Transverse colon (tissue), 4 donors: ENCODE data around the gene HSD17B8. TPM values are rescaled to one million over a fixed set of nuclear protein-coding genes. Genes with fewer than 3 reads are reported as not detected.

ENCODE experiments used
- DNase-seq: peaks from one replicate; pipeline ENCODE4 v3.0.0-alpha.2; 2019
- H3K27ac ChIP-seq, 4 donors: fragments of 200-600 bp; sonication (generic); 2 replicates each; pipeline ENCODE4 v1.5.1; 2016 to 2018; ENCODE audit warnings: inconsistent platforms in 4 of 4
- H3K27me3 ChIP-seq: fragments of 200-600 bp; sonication (generic); 2 replicates; pipeline ENCODE4 v1.5.1; 2017; ENCODE audit warnings: inconsistent platforms
- H3K36me3 ChIP-seq, 4 donors: fragments of 200-600 bp; sonication (generic); 2 replicates each; pipeline ENCODE4 v1.5.1; 2017 to 2019; ENCODE audit warnings: inconsistent platforms in 4 of 4
- H3K4me1 ChIP-seq, 4 donors: fragments of 200-600 bp; sonication (generic); 2 replicates each; pipeline ENCODE4 v1.5.1; 2017 to 2020; ENCODE audit warnings: inconsistent platforms in 4 of 4
- H3K4me3 ChIP-seq, 4 donors: fragments of 200-600 bp; sonication (generic); 1 replicate in 1 of 4; 2 replicates in 3 of 4; pipeline versions ENCODE4 v1.5.1 to v1.6.1; 2017 to 2019; ENCODE audit warnings: inconsistent platforms in 4 of 4
- H3K9me3 ChIP-seq, 2 donors: fragments of 200-600 bp; sonication (generic); 2 replicates each; pipeline ENCODE4 v1.5.1; 2017 to 2019; ENCODE audit warnings: inconsistent platforms in 2 of 2
- EP300 ChIP-seq: sonication (generic); formaldehyde crosslinking; IDR thresholded peaks from one replicate; pipeline ENCODE4 v1.6.1; 2017; ENCODE audit warnings: antibody characterized with exemption, low read depth
- POLR2A ChIP-seq: fragments of 450-650 bp; IDR thresholded peaks from one replicate; pipeline ENCODE4 v1.6.1; 2016; ENCODE audit warnings: antibody characterized with exemption, mild to moderate bottlenecking, moderate library complexity
- POLR2AphosphoS5 ChIP-seq, 3 donors: sonication (generic); formaldehyde crosslinking; IDR thresholded peaks; one replicate each; pipeline ENCODE4 v1.6.1; 2016; ENCODE audit warnings: antibody characterized with exemption in 3 of 3
- WGBS, 2 donors: methylation state at CpG; one replicate each; pipeline ENCODE4 v1.1.5; 2018; ENCODE audit warnings: low coverage in 1 of 2; 5-methylcytosine and 5-hydroxymethylcytosine counted together
- in situ Hi-C, 4 donors: fragments of 200-750 bp; cut with MboI; loops; one replicate each; pipeline versions ENCODE4 v1.15.0 to v1.15.1; 2017; ENCODE audit warnings: low sequenced_read_pairs in 3 of 4, low pct_ligation_motif_present in 1 of 4, low pct_unique_long_range_greater_than_20kb in 1 of 4
- intact Hi-C: fragments of 100-400 bp; cut with DNase I; formaldehyde crosslinking; loops from one replicate; pipeline ENCODE4 v1.15.1; 2023; ENCODE audit warnings: low total_unique reads
- total RNA-seq, 4 donors: library from RNA; depleted of rRNA; stranded (reverse); fragments of >200 nt; gene quantifications; one replicate each; pipeline ENCODE4 v1.1.0, GENCODE V29; 2016
- TF ChIP-seq, protein P1 (sequence below), 5 experiments: fragments of 200-600 bp in 3 of 5; fragments of 450-650 bp in 2 of 5; sonication (generic) in 3 of 5; IDR thresholded peaks; 1 replicate in 2 of 5; 2 replicates in 3 of 5; pipeline ENCODE4 v1.5.1; 2016 to 2017; ENCODE audit warnings: antibody characterized with exemption in 5 of 5, inconsistent platforms in 3 of 5, mild to moderate bottlenecking in 2 of 5, moderate library complexity in 1 of 5

The HSD17B8 gene
- total RNA-seq, 4 donors from 2014 or later: 34.3 to 65.7 (median 43.1) TPM

DNA sequence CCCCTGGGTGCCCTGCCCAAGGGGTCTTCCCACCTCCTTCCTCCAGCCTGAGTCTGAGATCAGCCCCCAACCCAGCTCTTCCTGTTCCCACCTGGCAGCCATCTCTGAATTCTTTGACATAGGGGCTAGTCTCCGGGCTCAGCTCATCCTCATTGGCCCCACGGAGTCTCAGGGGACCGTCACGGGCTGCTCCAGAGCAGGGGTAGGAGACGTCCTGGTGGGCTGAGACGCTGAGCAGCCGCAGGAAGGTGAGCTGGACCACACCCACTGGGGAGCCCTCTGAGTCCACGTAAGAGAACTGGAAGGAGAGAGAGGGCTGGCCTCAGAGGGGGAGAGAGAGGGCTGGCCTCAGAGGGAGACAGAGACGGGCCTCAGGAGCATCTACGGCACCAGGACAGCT is 40.3 kb upstream of the HSD17B8 start:
- in situ Hi-C loops (loop anchor here in 2 of 4 donors (10.0 kb wide), 1 partner anchor 81 kb away; no protein-coding TSS in a partner anchor), intact Hi-C loops (loop anchor here (10.0 kb wide), 1 partner anchor 81 kb away; no protein-coding TSS in a partner anchor)
- H3K4me3 ChIP-seq: no peak overlapping the region
- no peak overlapping the region for H3K27ac ChIP-seq
- no peaks in the 10 kb centered on the region for H3K36me3 ChIP-seq
- no peaks in the 10 kb centered on the region for H3K27me3 ChIP-seq
- H3K9me3 ChIP-seq: no peaks in the 10 kb centered on the region
- no peak for DNase-seq
- TF ChIP-seq EP300 (no peak), POLR2AphosphoS5 (IDR thresholded peaks at IDR 0.05) (no peak), POLR2A (no peak)
- TF ChIP-seq, protein P1, sequence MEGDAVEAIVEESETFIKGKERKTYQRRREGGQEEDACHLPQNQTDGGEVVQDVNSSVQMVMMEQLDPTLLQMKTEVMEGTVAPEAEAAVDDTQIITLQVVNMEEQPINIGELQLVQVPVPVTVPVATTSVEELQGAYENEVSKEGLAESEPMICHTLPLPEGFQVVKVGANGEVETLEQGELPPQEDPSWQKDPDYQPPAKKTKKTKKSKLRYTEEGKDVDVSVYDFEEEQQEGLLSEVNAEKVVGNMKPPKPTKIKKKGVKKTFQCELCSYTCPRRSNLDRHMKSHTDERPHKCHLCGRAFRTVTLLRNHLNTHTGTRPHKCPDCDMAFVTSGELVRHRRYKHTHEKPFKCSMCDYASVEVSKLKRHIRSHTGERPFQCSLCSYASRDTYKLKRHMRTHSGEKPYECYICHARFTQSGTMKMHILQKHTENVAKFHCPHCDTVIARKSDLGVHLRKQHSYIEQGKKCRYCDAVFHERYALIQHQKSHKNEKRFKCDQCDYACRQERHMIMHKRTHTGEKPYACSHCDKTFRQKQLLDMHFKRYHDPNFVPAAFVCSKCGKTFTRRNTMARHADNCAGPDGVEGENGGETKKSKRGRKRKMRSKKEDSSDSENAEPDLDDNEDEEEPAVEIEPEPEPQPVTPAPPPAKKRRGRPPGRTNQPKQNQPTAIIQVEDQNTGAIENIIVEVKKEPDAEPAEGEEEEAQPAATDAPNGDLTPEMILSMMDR (IDR thresholded peaks at IDR 0.05): no peak
- H3K4me1 ChIP-seq: peaks cover 4 to 17% (median 15%) of the 10 kb centered on the region in 4 donors
- 20 to 52% methylated on average over 1 to 10 of the region's 10 CpGs for WGBS, 2 donors

DNA sequence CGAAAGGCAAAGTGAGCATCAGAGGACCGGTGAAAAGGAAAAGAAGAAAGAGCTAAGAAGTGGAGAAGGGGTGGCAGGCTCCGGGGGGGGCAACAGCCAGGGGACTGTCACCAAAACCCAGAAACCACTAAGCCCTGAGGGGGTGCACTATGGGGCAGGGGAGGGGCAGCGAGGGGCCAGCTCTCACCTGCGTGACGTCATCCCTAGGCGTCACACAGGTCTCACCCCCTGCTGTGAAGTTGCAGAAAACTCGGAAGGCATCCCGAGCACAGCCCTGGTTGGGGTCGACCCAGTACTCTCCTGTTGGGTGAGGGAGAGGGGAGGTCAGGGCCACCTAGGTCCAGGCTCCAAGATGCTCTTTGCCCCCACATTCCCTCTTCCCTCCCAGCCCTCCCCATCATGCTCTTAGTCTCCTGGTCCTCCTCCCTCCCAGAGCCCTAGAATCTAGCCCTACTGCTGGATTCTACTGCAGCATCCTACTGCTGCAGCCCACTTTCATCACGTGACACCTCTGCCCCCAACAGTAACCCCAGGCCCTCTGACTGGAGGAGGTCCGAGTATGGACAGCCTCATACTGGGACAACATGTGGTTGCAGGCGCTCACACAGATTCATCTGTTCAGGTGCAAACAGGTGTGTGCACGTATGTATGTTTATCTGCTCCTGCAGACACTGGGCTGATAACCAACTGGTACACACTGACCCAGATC is 39.6 kb upstream of the HSD17B8 start:
- TF ChIP-seq, protein P1 (IDR thresholded peaks at IDR 0.05): no peak
- no peak for TF ChIP-seq POLR2AphosphoS5 (IDR thresholded peaks at IDR 0.05)
- no peak for TF ChIP-seq POLR2A
- TF ChIP-seq EP300: no peak
- 57 to 90% methylated on average over 7 to 14 of the region's 14 CpGs for WGBS, 2 donors
- Histone ChIP-seq H3K27me3 (no peaks in the 10 kb centered on the region), H3K36me3 (no peaks in the 10 kb centered on the region), H3K9me3 (no peaks in the 10 kb centered on the region), H3K4me1 (peaks cover 4 to 17% (median 15%) of the 10 kb centered on the region in 4 donors), H3K27ac (no peak overlapping the region), H3K4me3 (no peak overlapping the region)
- intact Hi-C loops (loop anchor here (10.0 kb wide), 1 partner anchor 80 kb away; no protein-coding TSS in a partner anchor), in situ Hi-C loops (loop anchor here in 2 of 4 donors (10.0 kb wide), 1 partner anchor 80 kb away; no protein-coding TSS in a partner anchor)
- no peak for DNase-seq

DNA sequence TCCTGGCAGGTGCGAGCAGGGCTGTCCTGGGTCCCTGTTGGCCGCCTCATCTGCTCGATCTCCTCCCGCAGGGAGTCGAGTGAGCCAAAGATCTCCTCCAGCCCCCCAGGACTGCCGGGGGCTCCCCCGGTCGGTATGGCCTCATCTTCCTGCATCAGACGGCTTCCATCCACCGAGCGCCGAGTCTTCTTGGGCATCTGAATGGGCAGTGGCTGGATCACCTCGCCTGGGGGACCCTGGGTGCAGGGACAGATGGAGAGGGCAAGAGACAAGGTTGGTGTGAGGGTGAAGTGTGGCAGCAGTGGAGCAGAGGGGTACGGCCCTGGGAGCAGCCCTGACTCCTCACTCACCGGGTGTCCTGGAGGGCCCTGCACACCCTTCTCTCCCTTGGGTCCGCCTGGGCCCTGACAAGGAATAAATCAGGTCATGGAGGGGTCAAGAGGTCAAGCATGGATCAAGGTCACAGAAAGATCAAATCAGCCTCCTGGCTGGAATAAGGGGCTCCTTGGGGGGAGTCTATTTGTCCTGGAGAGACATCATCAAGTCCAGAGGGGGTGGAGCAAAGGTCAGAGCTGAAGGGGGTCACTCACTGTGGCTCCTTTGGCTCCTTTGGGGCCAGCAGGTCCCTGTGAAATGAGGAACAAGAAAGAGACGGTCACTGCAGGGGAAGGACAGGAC is 38.7 kb upstream of the HSD17B8 start:
- no peaks in the 10 kb centered on the region for H3K27me3 ChIP-seq
- WGBS, 2 donors: 50 to 84% methylated on average over 1 to 16 of the region's 17 CpGs
- DNase-seq: no peak
- H3K27ac ChIP-seq: no peak overlapping the region
- TF ChIP-seq POLR2AphosphoS5 (IDR thresholded peaks at IDR 0.05): no peak
- TF ChIP-seq, protein P1 (IDR thresholded peaks at IDR 0.05): no peak
- TF ChIP-seq EP300: no peak
- no peak for TF ChIP-seq POLR2A
- in situ Hi-C loops: loop anchor here in 2 of 4 donors (10.0 kb wide), 1 partner anchor 79 kb away; no protein-coding TSS in a partner anchor
- H3K4me1 ChIP-seq: peaks cover 4 to 15% (median 12%) of the 10 kb centered on the region in 4 donors
- H3K36me3 ChIP-seq: no peaks in the 10 kb centered on the region
- no peaks in the 10 kb centered on the region for H3K9me3 ChIP-seq
- no peak overlapping the region for H3K4me3 ChIP-seq
- intact Hi-C loops: loop anchor here (10.0 kb wide), 1 partner anchor 79 kb away; no protein-coding TSS in a partner anchor

DNA sequence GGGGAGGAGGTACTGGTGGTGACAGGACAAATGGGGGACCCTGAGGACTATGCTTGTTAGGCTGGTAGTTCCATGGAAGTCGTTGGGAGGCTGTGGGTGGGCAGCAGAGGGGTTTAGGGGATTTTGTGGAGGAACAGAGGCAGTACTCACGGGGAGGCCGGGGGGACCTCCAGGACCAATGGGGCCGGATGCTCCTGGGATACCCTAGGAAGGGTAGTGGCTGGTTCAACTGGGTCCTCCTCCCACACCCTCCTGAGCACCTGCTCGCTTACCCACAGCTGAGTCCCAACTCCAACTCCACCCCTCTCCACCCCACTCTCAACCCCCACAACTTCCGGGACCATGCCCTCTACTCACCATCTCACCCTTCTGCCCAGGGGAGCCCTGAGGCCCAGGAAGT is 38.1 kb upstream of the HSD17B8 start:
- Histone ChIP-seq H3K4me1 (peaks cover 0 to 8% (median 6%) of the 10 kb centered on the region in 4 donors), H3K36me3 (no peaks in the 10 kb centered on the region), H3K27me3 (no peaks in the 10 kb centered on the region), H3K9me3 (no peaks in the 10 kb centered on the region), H3K27ac (no peak overlapping the region), H3K4me3 (no peak overlapping the region)
- 83% methylated on average over 6 of the region's 6 CpGs; no CpG with 5 or more reads in 1 of the 2 donors for WGBS, 2 donors
- TF ChIP-seq POLR2AphosphoS5 (IDR thresholded peaks at IDR 0.05) (no peak), EP300 (no peak), POLR2A (no peak)
- TF ChIP-seq, protein P1 (IDR thresholded peaks at IDR 0.05): no peak
- DNase-seq: no peak
- in situ Hi-C loops (loop anchor here in 2 of 4 donors (10.0 kb wide), 1 partner anchor 78 kb away; no protein-coding TSS in a partner anchor), intact Hi-C loops (loop anchor here (10.0 kb wide), 1 partner anchor 78 kb away; no protein-coding TSS in a partner anchor)
